ENCODE data around the gene SOD3.

SOD3 gene

GRCh38 chr4:24820541-24820940 lies 25.2 kb downstream of the SOD3 start:
- no peak for DNase-seq (ENCODE audit: low read depth)
- no peak for TF ChIP-seq CTCF (IDR thresholded peaks at IDR 0.05; ENCODE audit: low read depth, low read length, missing control alignments)
- H3K4me3 ChIP-seq (ENCODE audit: low read depth, low read length), result no peak overlapping the region

- DNase-seq (ENCODE audit: low read depth), result no peak
- H3K4me3 ChIP-seq (ENCODE audit: low read depth, low read length), result no peak overlapping the region
- TF ChIP-seq CTCF (IDR thresholded peaks at IDR 0.05; ENCODE audit: low read depth, low read length, missing control alignments), result no peak
These were observed 29.3 kb downstream of the SOD3 start for GRCh38 chr4:24824720-24825119.

DNA sequence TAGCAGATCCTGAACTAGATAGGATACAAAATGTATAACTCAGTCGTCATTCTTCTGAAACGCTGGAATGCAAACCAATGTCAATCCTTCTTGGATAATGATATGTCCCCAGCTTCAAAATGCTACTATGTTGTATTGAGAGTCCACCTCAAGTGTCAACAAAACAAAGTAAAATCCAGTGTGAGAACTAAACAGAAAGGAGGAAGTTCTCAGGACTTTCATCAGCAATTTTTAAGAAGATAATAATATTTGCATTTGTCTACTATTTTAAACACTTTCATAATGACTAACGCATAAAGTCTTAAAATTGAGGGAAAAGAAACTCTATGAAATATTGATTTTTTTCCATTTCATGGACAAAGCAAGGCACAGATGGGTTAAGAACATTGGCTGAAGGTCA lies 36.3 kb downstream of the SOD3 start:
- DNase-seq (ENCODE audit: low read depth), result no peak
- TF ChIP-seq CTCF (IDR thresholded peaks at IDR 0.05; ENCODE audit: low read depth, low read length, missing control alignments), result no peak

DNA sequence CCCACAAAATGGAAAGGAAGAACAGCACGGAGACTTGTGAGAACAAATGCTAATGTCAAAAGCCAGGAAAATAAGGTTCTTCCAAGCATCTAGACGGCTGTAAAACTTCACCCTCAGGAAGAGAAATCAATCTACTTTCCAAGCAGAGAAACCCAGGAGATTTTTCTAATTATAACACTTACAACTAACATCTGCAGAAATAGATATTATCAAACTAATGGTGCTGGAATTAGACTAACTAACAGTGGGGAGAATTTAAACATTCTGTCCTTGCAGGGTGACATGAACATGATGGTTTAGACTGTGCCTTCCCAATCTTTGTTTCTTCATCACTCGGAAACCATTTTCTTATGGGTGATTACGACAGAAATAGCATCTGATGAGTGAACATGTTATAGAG lies 40.3 kb downstream of the SOD3 start:
- H3K4me3 ChIP-seq (ENCODE audit: low read depth, low read length), result no peak overlapping the region
- no peak for TF ChIP-seq CTCF (IDR thresholded peaks at IDR 0.05; ENCODE audit: low read depth, low read length, missing control alignments)
- no peak for DNase-seq (ENCODE audit: low read depth)

More for the DNA sequence above, 36.3 kb downstream of the SOD3 start:
- no peak overlapping the region for H3K4me3 ChIP-seq (ENCODE audit: low read depth, low read length)

- no peak overlapping the region for H3K4me3 ChIP-seq (ENCODE audit: low read depth, low read length)
- TF ChIP-seq CTCF (IDR thresholded peaks at IDR 0.05; ENCODE audit: low read depth, low read length, missing control alignments), result no peak
- no peak for DNase-seq (ENCODE audit: low read depth)
These were observed 41.4 kb downstream of the SOD3 start for GRCh38 chr4:24836661-24837242.

DNA sequence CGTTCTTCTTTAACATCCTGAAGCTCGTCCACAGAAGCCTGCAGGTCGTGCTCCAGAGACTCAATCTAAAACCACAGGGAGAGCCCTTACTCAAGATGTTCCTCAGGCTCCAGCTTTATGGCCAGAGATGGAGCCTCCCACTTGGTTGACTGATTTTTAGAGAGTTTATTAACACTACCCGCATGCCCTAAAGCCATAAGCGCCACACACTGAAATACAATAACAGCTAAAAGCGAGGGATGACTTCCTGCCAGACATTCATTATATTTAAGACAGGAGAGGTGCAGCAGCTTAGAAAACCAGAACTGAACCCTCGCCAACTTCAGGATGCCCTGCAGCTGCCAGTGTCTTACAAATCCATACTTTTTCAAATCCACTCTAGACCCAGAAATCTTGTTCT lies 42.0 kb downstream of the SOD3 start:
- no peak overlapping the region for H3K4me3 ChIP-seq (ENCODE audit: low read depth, low read length)
- no peak for DNase-seq (ENCODE audit: low read depth)

More for the DNA sequence above, 42.0 kb downstream of the SOD3 start:
- TF ChIP-seq CTCF (IDR thresholded peaks at IDR 0.05; ENCODE audit: low read depth, low read length, missing control alignments), result no peak

Measured in GM12864 (cell line).